ENCODE results near the gene WDR11. TPM values are rescaled to one million over a fixed set of nuclear protein-coding genes. Genes with fewer than 3 reads are reported as not detected.

The WDR11 gene
- total and polyA plus RNA-seq, 7 donors: 4.0 to 10.3 (median 7.5) TPM

GRCh38 chr10:120841522-120842189 lies 9.5 kb upstream of the WDR11 start:
- DNase-seq (no peak), ATAC-seq (no peak)
- Histone ChIP-seq H3K36me3 (ENCODE audit: insufficient read depth in 1 of 2, low read depth in 1 of 2) (no peaks in the 10 kb centered on the region), H3K9me3 (no peaks in the 10 kb centered on the region), H3K27ac (no peak overlapping the region), H3K4me1 (no peaks in the 10 kb centered on the region), H3K27me3 (ENCODE audit: insufficient read depth in 3 of 3, low read length in 2 of 3) (no peaks in the 10 kb centered on the region), H3K4me3 (no peak overlapping the region)
- intact Hi-C loops (cut with DNase I): no loop called here
- TF ChIP-seq CTCF (IDR thresholded peaks at IDR 0.05): no peak
- 71 to 75% (median 74%) methylated on average over 1 of the region's 1 CpG for WGBS, 3 donors

- WGBS, 3 donors: 96 to 97% (median 97%) methylated on average over 2 of the region's 2 CpGs
- Histone ChIP-seq H3K36me3 (ENCODE audit: insufficient read depth in 1 of 2, low read depth in 1 of 2) (peaks cover 0 to 61% of the 10 kb centered on the region in 2 donors), H3K4me3 (no peak overlapping the region), H3K27ac (no peak overlapping the region), H3K9me3 (peaks cover 6% of the 10 kb centered on the region), H3K27me3 (ENCODE audit: insufficient read depth in 3 of 3, low read length in 2 of 3) (no peaks in the 10 kb centered on the region), H3K4me1 (peaks cover 18% of the 10 kb centered on the region)
- no peak for TF ChIP-seq CTCF (IDR thresholded peaks at IDR 0.05)
- DNase-seq (no peak), ATAC-seq (no peak)
- intact Hi-C loops (cut with DNase I): no loop called here
Observed at GRCh38 chr10:120854388-120854787, 3.2 kb downstream of the WDR11 start.

GRCh38 chr10:120861178-120861855 lies 10.2 kb downstream of the WDR11 start:
- H3K4me1 ChIP-seq: no peaks in the 10 kb centered on the region
- H3K4me3 ChIP-seq: no peak overlapping the region
- 83 to 92% (median 92%) methylated on average over 2 of the region's 2 CpGs for WGBS, 3 donors
- H3K9me3 ChIP-seq: no peaks in the 10 kb centered on the region
- no peaks in the 10 kb centered on the region for H3K27me3 ChIP-seq (ENCODE audit: insufficient read depth in 3 of 3, low read length in 2 of 3)
- DNase-seq: no peak
- no peak for TF ChIP-seq CTCF (IDR thresholded peaks at IDR 0.05)
- H3K36me3 ChIP-seq (ENCODE audit: insufficient read depth in 1 of 2, low read depth in 1 of 2): peaks cover 9 to 95% of the 10 kb centered on the region in 2 donors
- no peak overlapping the region for H3K27ac ChIP-seq
- ATAC-seq: no peak
- intact Hi-C loops (cut with DNase I): no loop called here

- H3K4me3 ChIP-seq: no peak overlapping the region
- H3K4me1 ChIP-seq: no peaks in the 10 kb centered on the region
- intact Hi-C loops (cut with DNase I): loop anchor here in 1 of 2 donors (10.0 kb wide), 1 partner anchor 949 kb away; no protein-coding TSS in a partner anchor
- no peaks in the 10 kb centered on the region for H3K9me3 ChIP-seq
- ATAC-seq (no peak), DNase-seq (no peak)
- H3K36me3 ChIP-seq (ENCODE audit: insufficient read depth in 1 of 2, low read depth in 1 of 2): peaks cover 5 to 98% of the 10 kb centered on the region in 2 donors
- TF ChIP-seq CTCF (IDR thresholded peaks at IDR 0.05): no peak
- H3K27ac ChIP-seq: no peak overlapping the region
- no peaks in the 10 kb centered on the region for H3K27me3 ChIP-seq (ENCODE audit: insufficient read depth in 3 of 3, low read length in 2 of 3)
Observed at GRCh38 chr10:120873741-120874140, 22.6 kb downstream of the WDR11 start.

All from psoas muscle (tissue), 8 donors.